ENCODE data around the gene LIFR. TPM values are rescaled to one million over a fixed set of nuclear protein-coding genes. Genes with fewer than 3 reads are reported as not detected.

The LIFR gene
- polyA plus RNA-seq, 1 of the 3 experiments (the other 2 are of a cell fraction): 3.8 TPM

DNA sequence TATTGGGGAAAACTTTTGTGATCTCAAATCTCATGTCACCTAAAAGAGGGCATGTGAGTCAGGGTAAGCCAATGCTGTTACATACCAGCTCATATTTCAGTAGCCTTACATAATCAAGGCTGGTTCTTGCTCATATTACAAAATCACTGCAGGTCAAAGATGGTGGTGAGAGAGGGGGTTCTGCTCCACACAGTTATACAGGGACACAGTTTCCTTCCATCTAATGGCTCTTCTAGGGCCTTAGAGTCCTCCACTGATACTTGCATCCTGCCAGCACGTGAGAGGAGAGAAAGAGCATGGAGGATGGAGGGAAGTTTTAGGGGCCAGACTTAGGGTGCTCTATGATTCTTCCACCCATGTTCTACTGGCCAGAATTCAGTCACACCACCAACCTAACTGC is 130.0 kb downstream of the LIFR start:
- H2AFZ ChIP-seq (ENCODE audit: low read depth): peak overlapping the region; percentile 58; the same call in 1 of the 2 replicates
- no peak for DNase-seq
- CTCF ChIA-PET: interaction anchor here (0.9 to 1.3 kb wide), 3 partner anchors 8 to 161 kb away, joined by 3 to 10 read pairs (median 3); no protein-coding TSS in a partner anchor

More for the DNA sequence above, 130.0 kb downstream of the LIFR start:
- POLR2A ChIA-PET: no interaction called here
- H3K79me2 ChIP-seq (ENCODE audit: insufficient read depth): no peaks in the 10 kb centered on the region
- no peak overlapping the region for H3K9ac ChIP-seq
- H3K9me2 ChIP-seq: no peaks in the 10 kb centered on the region
- TF ChIP-seq, protein P1, sequence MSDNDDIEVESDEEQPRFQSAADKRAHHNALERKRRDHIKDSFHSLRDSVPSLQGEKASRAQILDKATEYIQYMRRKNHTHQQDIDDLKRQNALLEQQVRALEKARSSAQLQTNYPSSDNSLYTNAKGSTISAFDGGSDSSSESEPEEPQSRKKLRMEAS (IDR thresholded peaks at IDR 0.05; ENCODE audit: low read depth): no peak
- TF ChIP-seq FOXJ3 (CRISPR knock-in tag; IDR thresholded peaks at IDR 0.05): no peak
- TF ChIP-seq MXI1 (IDR thresholded peaks at IDR 0.05; ENCODE audit: low read depth, low read length): no peak
- H3K4me2 ChIP-seq: no peak overlapping the region
- peaks cover 7 to 15% of the 10 kb centered on the region in 2 experiments; a peak in 3 of 4 replicates for H3K4me1 ChIP-seq (ENCODE audit: control insufficient read depth in 1 of 2, insufficient read depth in 2 of 2, low read depth in 1 of 2, low read length in 1 of 2)
- H3F3A ChIP-seq (replicated peaks; ENCODE audit: insufficient read depth): no peaks in the 10 kb centered on the region
- H3K27me3 ChIP-seq (ENCODE audit: insufficient read depth): no peaks in the 10 kb centered on the region
- 83% methylated on average over 1 of the region's 1 CpG for WGBS (ENCODE audit: low lambda C conversion rate)
- no peak overlapping the region for H3K27ac ChIP-seq (ENCODE audit: low read depth in 2 of 2, low read length in 1 of 2)
- no peak overlapping the region for H3K4me3 ChIP-seq (ENCODE audit: low read depth in 2 of 2, low read length in 1 of 2)
- no peaks in the 10 kb centered on the region for H4K20me1 ChIP-seq (ENCODE audit: insufficient read depth)
- no peaks in the 10 kb centered on the region for H3K9me3 ChIP-seq
- H3K36me3 ChIP-seq (replicated peaks in 1 of 2; ENCODE audit: control insufficient read depth in 1 of 2, insufficient read depth in 2 of 2, low read length in 1 of 2): no peaks in the 10 kb centered on the region

Small RNAs within 50 kb of the gene (small RNA-seq; reads per million reads assigned to genes)
- gene AC091839.1: 0 to 0.39 (median 0) reads per million in 7 experiments
- 0 reads per million in 7 experiments for gene MIR3650

Measured in SK-N-SH (cell line).